Measurements from ENCODE around the gene SLC27A5. TPM values are rescaled to one million over a fixed set of nuclear protein-coding genes. Genes with fewer than 3 reads are reported as not detected.
A peak's percentile ranks its signal among the peaks of the same experiment; 100 is the strongest.

Gene SLC27A5
- total and polyA plus RNA-seq, 2 of the 13 experiments (the other 11 are each of a cell fraction or from before 2014, with no cell fraction given) = 30.3 to 40.2 TPM

DNA sequence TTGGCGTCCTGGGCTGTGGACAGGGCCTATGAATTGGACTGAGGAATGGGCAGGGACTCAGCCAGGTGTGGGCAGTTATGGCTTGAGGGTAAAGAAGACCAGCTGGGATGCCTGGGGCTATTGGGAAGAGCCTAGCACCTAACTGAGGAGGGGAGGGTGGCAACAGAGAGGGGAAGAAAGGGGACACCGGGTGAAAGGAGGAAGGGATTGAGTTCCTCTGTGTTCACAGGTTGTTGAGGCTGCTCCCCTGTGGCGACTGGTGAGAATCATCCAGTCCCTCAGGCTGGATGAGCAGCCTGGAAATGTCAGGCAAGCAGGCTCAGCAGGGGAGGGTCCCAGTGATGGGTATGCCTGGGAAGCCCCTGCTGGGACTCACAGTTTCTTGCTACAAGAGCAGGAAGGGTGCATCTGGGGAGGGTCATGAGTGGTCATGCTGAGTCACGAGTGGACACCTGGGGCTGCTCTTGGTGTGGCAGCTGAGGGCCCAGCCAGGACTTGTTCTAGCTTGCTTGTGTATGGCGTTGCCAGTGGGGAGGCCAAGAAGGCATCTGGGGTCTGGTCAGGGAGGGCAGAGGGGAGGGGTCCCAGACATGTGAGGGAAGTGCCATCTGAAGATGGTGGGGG, 43.5 kb downstream of the SLC27A5 start:
- WGBS (ENCODE audit: low lambda C conversion rate) = 40% methylated on average over 5 of the region's 5 CpGs
- Histone ChIP-seq H3K9me3 (ENCODE audit: low read length) (no peaks in the 10 kb centered on the region), H2AFZ (ENCODE audit: low read length) (no peak overlapping the region), H3K4me2 (ENCODE audit: low read depth, low read length) (peak overlapping the region; percentile 78), H3K4me3 (replicated peaks in 1 of 3; ENCODE audit: insufficient read depth in 1 of 3, low read depth in 2 of 3, low read length in 3 of 3) (peak overlapping the region; percentile 30 to 86 (median 53); a peak in 5 of 6 replicates), H3K4me1 (ENCODE audit: insufficient read depth, low read length) (peaks cover 24% of the 10 kb centered on the region), H3K27ac (ENCODE audit: extremely low read length, insufficient read depth, low read length) (no peak overlapping the region), H3K79me2 (ENCODE audit: insufficient read depth, low read length) (peaks cover 6% of the 10 kb centered on the region), H3K9ac (ENCODE audit: insufficient read depth, low read depth, low read length) (peak overlapping the region; percentile 57; the same call in 1 of the 2 replicates), H3K36me3 (replicated peaks in 1 of 2; ENCODE audit: control insufficient read depth in 1 of 2, insufficient read depth in 2 of 2, low read length in 2 of 2) (peaks cover 4 to 21% of the 10 kb centered on the region in 2 experiments; a peak in 4 of 5 replicates), H4K20me1 (ENCODE audit: insufficient read depth, low read length) (no peaks in the 10 kb centered on the region), H3K27me3 (ENCODE audit: control insufficient read depth in 1 of 2, insufficient read depth in 2 of 2, low read length in 2 of 2) (no peaks in the 10 kb centered on the region)
- peak; percentile 40 for FAIRE-seq
- DNase-seq (ENCODE audit: low spot score) = no peak
- peak; percentile 10; the same call in 2 of the 3 replicates for ATAC-seq
- TF ChIP-seq TSC22D2 (CRISPR knock-in tag; IDR thresholded peaks at IDR 0.05; ENCODE audit: borderline replicate concordance) (no peak), HNRNPK (IDR thresholded peaks at IDR 0.05; ENCODE audit: low read depth, low read length, poor library complexity, severe bottlenecking) (no peak), KLF6 (CRISPR knock-in tag; IDR thresholded peaks at IDR 0.05) (no peak), STAG1 (CRISPR knock-in tag; IDR thresholded peaks at IDR 0.05) (peak; percentile 38), ZFY (CRISPR knock-in tag; IDR thresholded peaks at IDR 0.05) (peak; percentile 17; the same call in 1 of the 2 replicates), ZNF138 (CRISPR knock-in tag; IDR thresholded peaks at IDR 0.05; ENCODE audit: low read depth) (no peak), MXI1 (IDR thresholded peaks at IDR 0.05; ENCODE audit: borderline replicate concordance, low read depth, low read length) (no peak)
- TF ChIP-seq, protein P1, sequence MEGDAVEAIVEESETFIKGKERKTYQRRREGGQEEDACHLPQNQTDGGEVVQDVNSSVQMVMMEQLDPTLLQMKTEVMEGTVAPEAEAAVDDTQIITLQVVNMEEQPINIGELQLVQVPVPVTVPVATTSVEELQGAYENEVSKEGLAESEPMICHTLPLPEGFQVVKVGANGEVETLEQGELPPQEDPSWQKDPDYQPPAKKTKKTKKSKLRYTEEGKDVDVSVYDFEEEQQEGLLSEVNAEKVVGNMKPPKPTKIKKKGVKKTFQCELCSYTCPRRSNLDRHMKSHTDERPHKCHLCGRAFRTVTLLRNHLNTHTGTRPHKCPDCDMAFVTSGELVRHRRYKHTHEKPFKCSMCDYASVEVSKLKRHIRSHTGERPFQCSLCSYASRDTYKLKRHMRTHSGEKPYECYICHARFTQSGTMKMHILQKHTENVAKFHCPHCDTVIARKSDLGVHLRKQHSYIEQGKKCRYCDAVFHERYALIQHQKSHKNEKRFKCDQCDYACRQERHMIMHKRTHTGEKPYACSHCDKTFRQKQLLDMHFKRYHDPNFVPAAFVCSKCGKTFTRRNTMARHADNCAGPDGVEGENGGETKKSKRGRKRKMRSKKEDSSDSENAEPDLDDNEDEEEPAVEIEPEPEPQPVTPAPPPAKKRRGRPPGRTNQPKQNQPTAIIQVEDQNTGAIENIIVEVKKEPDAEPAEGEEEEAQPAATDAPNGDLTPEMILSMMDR (CRISPR knock-in tag; IDR thresholded peaks at IDR 0.05) = peak; percentile 33; the same call in 1 of the 2 replicates
- TF ChIP-seq, protein P2, sequence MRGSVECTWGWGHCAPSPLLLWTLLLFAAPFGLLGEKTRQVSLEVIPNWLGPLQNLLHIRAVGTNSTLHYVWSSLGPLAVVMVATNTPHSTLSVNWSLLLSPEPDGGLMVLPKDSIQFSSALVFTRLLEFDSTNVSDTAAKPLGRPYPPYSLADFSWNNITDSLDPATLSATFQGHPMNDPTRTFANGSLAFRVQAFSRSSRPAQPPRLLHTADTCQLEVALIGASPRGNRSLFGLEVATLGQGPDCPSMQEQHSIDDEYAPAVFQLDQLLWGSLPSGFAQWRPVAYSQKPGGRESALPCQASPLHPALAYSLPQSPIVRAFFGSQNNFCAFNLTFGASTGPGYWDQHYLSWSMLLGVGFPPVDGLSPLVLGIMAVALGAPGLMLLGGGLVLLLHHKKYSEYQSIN (CRISPR knock-in tag; IDR thresholded peaks at IDR 0.05; ENCODE audit: borderline replicate concordance) = no peak
- TF ChIP-seq, protein P3, sequence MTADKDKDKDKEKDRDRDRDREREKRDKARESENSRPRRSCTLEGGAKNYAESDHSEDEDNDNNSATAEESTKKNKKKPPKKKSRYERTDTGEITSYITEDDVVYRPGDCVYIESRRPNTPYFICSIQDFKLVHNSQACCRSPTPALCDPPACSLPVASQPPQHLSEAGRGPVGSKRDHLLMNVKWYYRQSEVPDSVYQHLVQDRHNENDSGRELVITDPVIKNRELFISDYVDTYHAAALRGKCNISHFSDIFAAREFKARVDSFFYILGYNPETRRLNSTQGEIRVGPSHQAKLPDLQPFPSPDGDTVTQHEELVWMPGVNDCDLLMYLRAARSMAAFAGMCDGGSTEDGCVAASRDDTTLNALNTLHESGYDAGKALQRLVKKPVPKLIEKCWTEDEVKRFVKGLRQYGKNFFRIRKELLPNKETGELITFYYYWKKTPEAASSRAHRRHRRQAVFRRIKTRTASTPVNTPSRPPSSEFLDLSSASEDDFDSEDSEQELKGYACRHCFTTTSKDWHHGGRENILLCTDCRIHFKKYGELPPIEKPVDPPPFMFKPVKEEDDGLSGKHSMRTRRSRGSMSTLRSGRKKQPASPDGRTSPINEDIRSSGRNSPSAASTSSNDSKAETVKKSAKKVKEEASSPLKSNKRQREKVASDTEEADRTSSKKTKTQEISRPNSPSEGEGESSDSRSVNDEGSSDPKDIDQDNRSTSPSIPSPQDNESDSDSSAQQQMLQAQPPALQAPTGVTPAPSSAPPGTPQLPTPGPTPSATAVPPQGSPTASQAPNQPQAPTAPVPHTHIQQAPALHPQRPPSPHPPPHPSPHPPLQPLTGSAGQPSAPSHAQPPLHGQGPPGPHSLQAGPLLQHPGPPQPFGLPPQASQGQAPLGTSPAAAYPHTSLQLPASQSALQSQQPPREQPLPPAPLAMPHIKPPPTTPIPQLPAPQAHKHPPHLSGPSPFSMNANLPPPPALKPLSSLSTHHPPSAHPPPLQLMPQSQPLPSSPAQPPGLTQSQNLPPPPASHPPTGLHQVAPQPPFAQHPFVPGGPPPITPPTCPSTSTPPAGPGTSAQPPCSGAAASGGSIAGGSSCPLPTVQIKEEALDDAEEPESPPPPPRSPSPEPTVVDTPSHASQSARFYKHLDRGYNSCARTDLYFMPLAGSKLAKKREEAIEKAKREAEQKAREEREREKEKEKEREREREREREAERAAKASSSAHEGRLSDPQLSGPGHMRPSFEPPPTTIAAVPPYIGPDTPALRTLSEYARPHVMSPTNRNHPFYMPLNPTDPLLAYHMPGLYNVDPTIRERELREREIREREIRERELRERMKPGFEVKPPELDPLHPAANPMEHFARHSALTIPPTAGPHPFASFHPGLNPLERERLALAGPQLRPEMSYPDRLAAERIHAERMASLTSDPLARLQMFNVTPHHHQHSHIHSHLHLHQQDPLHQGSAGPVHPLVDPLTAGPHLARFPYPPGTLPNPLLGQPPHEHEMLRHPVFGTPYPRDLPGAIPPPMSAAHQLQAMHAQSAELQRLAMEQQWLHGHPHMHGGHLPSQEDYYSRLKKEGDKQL (CRISPR knock-in tag; IDR thresholded peaks at IDR 0.05; ENCODE audit: low read depth) = no peak
- intact Hi-C loops (cut with micrococcal nuclease; ENCODE audit: unreplicated experiment) (loop anchor here (5.0 kb wide), 2 partner anchors 61 to 141 kb away; partner anchors contain the start of genes ZNF584 and ZSCAN22), in situ Hi-C loops (cut with HindIII; ENCODE audit: extremely low pct_ligation_motif_present, low pct_unique_long_range_greater_than_20kb) (no loop called here)
- ChIA-PET POLR2A (no interaction called here), CTCF (ENCODE audit: low intra/inter-chr PET ratio, low total read pairs) (no interaction called here)
- BruUV-seq (replicated peaks) = no TSS peak

Data from HepG2 (cell line).